Measurements from ENCODE around the gene MZF1. TPM values are rescaled to one million over a fixed set of nuclear protein-coding genes. Genes with fewer than 3 reads are reported as not detected.

Gene MZF1
- total RNA-seq: 11.6 and 18.3 TPM in 2 replicates

GRCh38 chr19:58572818-58573657 lies at the start of gene MZF1:
Gene MZF1, minus strand, starts transcription at chr19:58573335. Its CDS starts 1,946 bp downstream, at chr19:58571389.

GRCh38 chr19:58558066-58558622 lies 15.0 kb downstream of the MZF1 start, which contains the start of gene UBE2M:
Gene UBE2M, minus strand, starts transcription at chr19:58558611. Its CDS starts 230 bp downstream, at chr19:58558381.

GRCh38 chr19:58554494-58555368 lies 18.4 kb downstream of the MZF1 start, which contains the start of gene CHMP2A:
Gene CHMP2A, minus strand, starts transcription at chr19:58555105. Its CDS starts 893 bp downstream, at chr19:58554212.

GRCh38 chr19:58543826-58544590 lies 29.1 kb downstream of the MZF1 start, which contains the start of gene TRIM28:
Gene TRIM28, plus strand, starts transcription at chr19:58544064. Its CDS starts 694 bp downstream, at chr19:58544758.

GRCh38 chr19:58519355-58520256 lies 53.5 kb downstream of the MZF1 start, which contains the start of gene ZBTB45:
Gene ZBTB45, minus strand, starts transcription at chr19:58519810. Its CDS starts 2,137 bp downstream, at chr19:58517673.

Other genes with a start within 250 kb of the MZF1 start
- gene ZSCAN22, start 246.3 kb downstream of the MZF1 start, total RNA-seq: 1.9 and 2.0 TPM in 2 replicates
- gene A1BG, start 219.8 kb downstream of the MZF1 start, total RNA-seq: 16.1 and 31.5 TPM in 2 replicates
- 0.17 and 0.47 TPM in 2 replicates for gene ZNF497, start 210.6 kb downstream of the MZF1 start, total RNA-seq
- gene ZNF837, start 192.3 kb downstream of the MZF1 start, total RNA-seq: 3.3 and 7.1 TPM in 2 replicates
- gene RPS5, start 186.1 kb downstream of the MZF1 start, total RNA-seq: 2,866 and 3,935 TPM in 2 replicates
- 0.09 TPM in 1 of 2 replicates, not detected in the other for gene RNF225, start 177.7 kb downstream of the MZF1 start, total RNA-seq
- 9.0 and 18.3 TPM in 2 replicates for gene ZNF584, start 164.7 kb downstream of the MZF1 start, total RNA-seq
- gene ZNF132, start 133.2 kb downstream of the MZF1 start, total RNA-seq: 3.8 and 4.4 TPM in 2 replicates
- gene ZNF324B, start 121.7 kb downstream of the MZF1 start, total RNA-seq: 6.2 and 7.1 TPM in 2 replicates
- gene ZNF324, start 106.3 kb downstream of the MZF1 start, total RNA-seq: 9.4 and 10.4 TPM in 2 replicates
- 14.0 and 15.7 TPM in 2 replicates for gene ZNF446, start 97.0 kb downstream of the MZF1 start, total RNA-seq
- 2.8 and 3.0 TPM in 2 replicates for gene SLC27A5, start 61.3 kb downstream of the MZF1 start, total RNA-seq
- 15.2 and 15.5 TPM in 2 replicates for gene ZBTB45, start 53.5 kb downstream of the MZF1 start, total RNA-seq
- gene TRIM28, start 29.3 kb downstream of the MZF1 start, total RNA-seq: 231 and 262 TPM in 2 replicates
- gene CHMP2A, start 18.2 kb downstream of the MZF1 start, total RNA-seq: 106 and 140 TPM in 2 replicates
- 22.0 and 27.4 TPM in 2 replicates for gene UBE2M, start 14.7 kb downstream of the MZF1 start, total RNA-seq

All from pericardium fibroblast (primary cell).